Hematopoietic multipotent progenitor cell treated with erythropoietin and hydrocortisone succinate and interleukin-3 and kit ligand, for 6 days (in vitro differentiated cells): Measurements from ENCODE around the gene ZFYVE28.
"Not testable (repeated sequence)": the region's sequence is repeated elsewhere in the genome, so short reads cannot be mapped to it uniquely, and the experiment has no call there.

ENCODE experiments used
- DNase-seq: peaks from one replicate; pipeline ENCODE4 v3.0.0-alpha.2; 2015

ZFYVE28 gene

DNA sequence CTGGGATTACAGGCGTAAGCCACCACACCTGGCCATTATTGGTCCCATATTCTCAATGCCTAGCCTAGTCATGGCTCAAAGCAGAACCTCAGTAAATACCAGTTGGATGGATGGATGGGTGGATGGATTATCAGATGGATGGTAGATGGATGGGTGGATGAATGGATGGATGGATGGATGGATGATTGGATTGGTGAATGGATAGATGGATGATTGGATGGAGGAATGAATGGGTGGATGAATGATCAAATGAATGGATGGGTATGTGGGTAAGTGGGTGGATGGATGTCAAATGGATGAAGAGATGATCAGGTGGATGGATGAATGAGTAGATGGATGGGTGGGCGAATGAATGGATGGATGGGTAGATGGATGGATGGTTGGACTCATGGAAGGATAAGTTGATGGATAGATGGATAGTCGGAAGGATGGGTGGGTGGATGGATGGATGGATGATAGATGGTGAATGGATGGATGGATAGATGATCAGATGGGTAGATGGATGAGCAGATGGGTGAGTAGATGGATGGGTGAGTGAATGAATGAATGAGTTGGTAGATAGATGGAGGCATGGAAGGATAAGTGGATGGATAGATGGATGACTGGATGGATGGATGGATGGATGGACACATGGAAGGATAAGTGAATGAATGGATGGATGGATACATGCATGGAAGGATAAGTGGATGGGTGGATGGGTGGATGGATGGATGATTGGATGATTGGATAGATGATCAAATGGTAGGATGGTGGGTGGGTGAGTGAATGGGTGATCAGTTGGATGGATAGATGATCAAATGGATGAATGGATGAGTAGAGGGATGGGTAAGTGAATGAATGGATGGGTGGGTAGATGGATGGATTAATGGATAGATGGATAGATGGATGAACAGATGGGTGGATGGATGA is 28.5 kb upstream of the ZFYVE28 start:
- no peak for DNase-seq

DNA sequence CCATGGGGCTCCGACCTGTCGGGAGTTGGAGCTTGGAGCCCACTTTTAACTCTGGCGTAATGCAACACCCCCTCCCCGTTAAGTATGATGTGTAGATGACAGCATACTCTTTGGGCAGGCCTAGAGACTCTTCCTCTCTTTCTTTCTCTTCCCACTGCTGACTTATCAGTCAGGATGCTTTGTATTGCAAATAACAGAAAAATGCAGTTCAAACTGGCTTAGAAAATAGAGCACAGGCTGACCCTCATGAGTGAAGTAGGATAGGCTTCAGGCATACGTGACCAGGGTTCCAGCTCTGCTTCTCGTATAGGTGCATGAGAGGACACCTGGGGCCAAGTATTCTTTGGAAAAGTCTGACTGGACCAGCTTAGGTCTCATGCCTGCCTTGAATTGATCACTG is 27.1 kb upstream of the ZFYVE28 start:
- DNase-seq, result no peak

DNA sequence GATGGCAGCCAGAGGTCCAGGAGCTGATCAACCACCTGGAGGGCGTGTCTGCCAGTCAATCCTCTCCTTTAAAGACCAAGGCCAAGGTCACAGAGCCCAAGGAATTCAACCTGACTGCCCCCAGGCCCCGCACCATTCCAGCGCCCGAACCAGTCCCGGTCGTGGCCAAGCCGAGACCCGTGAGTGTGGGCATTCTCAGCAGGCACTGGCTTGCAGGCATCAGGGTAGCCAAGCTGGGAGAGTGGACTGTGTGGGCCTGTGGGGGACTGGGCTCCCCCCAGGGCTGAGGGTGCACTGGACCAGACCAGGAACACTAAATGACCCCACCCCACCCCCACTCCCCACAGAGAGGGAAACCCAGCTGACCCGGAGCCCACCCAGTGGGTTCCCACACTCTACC is 26.7 kb upstream of the ZFYVE28 start:
- DNase-seq, result no peak

DNA sequence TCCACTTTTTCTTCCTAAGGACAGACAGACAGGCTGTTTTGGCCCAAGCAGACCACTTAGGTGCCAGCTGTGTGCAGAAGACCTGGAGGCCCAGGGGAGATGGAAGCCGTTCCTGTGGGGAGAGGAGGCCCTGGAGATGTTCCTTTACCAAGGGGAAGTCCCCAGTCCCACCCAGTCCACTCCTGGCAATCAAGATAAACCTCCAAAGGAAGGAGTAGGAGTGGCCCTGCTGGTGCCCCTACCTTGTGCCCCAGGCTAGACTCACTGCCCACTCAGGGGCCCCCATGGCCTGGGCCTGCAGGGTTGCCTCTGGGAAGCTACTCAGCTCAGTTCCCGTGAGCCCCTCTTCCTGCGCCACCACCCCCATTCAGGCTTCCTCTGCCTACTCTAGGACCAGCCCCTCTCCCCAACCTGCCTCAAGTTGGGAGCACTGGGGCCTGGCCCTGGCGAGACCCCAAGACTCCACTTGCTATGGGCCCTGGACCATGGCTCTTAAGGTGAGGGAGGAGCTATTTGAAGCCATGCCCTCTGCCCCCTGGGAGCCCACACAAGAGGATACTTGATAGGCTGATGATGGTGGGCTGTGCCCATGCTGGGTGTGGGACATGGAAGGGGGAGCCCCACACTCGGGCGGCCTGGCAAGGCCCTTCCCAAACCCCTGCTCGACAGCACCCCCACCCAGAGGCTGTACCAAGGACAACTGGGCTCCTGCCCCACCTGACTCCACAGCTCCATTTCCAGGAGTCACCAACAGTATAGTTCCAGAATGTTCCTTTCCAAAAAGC is 25.7 kb upstream of the ZFYVE28 start:
- DNase-seq, result peak; percentile 18

DNA sequence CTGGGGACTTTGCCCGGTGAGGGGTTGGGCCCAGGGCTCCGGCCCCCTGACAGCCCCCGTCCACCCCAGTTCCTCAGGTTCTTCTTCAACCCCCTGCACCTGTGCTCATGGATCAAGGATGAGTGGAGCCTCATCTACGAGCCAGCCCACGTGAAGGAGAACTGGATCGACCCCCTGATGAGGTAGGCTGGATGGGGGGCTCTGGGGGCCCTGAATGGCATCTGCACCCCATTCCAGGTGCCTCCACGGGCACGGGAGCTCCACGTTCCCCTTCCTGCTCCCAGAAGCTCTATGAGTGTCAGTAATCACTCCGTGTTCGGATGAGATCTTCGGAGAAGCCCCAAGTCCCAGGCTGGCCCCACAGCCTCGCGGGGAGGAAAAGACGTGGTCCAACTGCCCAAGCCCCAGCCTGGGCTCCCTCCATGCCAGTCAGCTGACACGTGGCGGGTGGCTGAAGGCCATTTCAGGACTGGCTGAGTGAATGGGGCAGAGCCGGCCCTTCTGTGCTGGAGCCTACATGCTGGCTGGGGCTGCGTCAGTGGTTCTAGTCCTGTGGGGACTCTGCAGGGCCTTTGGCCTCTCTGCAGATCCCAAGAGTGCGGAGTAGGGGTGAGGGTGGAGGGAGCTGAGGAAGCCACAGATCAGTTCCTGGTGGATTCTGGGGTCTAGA is 24.8 kb upstream of the ZFYVE28 start:
- DNase-seq, result no peak

DNA sequence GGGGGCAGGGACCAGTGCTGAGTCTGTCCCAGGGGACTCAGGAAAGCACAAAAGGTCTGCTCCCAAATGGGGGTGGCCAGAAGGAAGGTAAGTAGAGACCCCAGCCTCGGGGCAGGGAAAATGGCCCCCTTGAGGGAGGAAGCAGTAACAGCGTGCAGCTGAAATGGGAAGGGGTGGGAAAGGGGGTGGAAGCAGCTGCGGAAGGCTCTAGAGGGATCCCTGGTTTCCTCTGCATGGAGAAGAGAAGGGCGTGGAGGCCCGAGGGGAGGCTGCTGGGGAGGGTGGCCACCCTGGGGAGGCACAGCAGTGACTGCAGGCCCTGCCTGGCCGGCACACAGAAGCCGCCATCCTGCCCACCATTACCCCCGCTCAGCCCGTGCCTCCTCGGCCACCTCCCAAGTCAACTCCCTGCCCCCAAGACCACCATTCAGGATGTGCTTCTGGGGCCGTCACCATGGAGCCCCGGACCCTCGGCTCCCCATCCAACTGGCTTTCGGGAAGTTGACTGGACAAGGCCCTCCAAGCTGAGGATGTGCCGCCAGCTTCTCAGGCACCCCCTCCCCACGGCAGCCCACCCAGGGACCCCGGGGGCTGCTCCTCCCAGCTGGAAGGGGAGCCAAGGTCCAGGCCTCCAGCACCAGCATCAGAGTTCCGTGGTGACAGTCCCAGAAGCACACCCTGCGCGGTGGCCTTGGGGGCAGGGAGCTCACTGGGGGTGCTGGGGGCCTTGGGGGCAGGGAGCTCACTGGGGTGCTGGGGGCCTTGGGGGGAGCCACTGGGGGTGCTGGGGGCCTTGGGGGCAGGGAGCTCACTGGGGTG is 23.9 kb upstream of the ZFYVE28 start:
- DNase-seq, result no peak

DNA sequence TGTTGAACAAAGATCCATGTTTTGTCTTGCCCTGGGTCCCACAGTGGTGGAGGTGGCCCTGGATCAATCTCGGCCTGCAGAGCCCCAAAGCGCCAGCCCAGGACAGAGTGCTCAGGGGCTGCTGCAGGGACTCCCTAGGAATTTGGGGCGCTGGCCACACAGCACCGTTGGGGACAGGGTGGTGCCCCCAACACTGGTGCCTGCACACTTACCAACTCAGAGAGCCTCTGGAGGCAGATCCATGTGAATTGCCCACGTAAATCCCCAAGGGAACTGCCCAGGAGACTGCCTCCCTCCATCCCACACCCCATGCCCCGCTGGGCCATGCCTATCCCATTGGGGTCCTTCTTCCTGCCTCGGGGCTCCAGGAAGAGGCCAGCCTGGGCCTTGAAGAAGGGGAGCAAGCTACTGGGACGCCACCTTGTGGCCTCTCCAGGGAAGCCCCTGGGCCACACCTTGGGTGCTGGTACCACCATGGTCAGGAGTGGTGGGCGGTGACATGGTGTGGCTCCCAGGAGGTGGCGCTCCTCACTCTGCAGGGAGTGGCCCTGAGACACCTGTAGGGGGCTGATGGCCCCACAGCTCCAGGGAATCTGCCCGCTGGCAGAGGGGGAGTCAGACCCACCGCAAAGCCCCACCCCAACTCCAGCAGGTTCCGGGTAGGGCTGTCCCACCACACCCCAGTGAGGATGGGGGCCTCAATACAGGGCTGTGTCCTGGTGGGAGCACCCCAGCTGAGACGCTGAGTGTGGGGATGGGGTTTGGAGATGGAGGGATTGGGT is 23.1 kb upstream of the ZFYVE28 start:
- peak; percentile 89 for DNase-seq

DNA sequence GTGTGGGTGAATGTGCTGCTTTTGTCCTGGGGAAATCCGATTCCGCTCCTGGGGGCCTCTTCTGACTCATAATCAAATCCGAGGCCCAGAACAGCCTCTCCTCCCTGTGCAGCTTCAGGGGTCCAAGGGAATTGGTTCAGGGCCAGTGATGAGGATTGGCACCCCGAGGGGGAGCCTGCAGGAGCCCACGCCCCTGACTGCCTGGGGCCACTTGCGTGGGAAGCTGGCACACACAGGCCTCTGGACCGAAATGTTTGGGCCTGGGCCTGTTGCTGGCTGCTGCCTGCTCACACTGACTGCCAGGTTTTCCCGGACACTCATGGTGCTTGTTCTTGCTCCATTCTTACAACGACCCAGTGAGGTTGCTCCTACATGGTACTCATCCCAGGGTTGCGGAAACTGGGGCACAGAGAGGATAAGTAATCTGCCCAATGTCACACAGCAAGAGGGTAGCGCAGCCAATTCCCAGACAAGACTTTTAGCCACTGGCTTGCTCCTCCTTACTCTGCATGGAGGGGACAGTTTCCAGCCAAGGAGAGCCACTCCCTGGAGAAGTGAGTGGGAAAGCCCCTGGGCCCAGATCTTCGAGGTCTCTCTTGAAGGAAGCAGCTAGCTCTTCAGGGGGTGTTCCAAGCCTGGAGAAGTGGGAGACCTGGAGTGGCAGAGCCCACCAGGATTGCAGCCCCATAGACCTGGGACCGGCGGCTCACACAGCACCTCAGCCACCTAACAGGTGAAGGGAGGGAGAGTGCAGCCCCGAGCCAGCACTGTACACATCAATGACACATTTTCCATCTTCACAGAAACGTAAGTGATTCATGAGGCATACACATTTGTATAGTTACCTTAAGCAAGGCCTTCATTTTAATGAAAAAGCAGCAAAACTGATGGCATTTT is 20.6 kb upstream of the ZFYVE28 start:
- DNase-seq, result no peak

DNA sequence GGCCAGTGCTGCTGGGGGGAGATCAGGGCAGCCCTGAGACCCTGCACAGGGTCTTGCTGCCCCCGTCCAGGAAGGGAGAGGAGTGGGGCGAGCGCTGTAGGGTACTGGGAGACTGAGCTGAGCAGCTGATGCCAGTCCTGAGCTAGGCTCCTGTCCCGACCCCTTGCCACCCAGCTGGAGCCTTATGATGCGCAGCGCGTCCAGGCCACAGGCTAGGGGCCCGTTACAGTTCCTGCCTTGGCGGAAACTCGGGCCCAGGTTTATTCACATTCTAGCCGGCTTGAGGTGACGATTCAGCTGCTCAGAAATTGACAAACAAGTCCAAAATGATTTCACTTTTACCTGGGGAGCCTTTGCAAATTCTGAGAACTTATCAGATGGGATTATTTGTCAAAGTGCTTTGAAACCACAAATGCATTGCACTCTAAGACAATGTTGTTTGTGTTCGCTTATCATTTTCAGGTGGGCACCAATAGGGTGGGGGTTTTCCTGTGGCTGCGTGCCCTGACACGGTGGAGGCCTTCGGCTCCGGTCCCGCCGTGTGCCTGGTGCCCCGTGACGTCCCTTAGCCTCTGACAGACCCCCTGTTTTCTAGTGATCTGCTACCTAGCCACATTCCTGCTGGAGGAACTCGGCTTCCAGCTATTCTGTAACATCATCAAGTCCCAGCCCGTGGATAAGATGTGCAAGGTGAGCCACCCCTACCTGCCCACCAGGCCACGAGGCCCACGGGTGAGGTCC is 19.2 kb upstream of the ZFYVE28 start:
- DNase-seq, result no peak

DNA sequence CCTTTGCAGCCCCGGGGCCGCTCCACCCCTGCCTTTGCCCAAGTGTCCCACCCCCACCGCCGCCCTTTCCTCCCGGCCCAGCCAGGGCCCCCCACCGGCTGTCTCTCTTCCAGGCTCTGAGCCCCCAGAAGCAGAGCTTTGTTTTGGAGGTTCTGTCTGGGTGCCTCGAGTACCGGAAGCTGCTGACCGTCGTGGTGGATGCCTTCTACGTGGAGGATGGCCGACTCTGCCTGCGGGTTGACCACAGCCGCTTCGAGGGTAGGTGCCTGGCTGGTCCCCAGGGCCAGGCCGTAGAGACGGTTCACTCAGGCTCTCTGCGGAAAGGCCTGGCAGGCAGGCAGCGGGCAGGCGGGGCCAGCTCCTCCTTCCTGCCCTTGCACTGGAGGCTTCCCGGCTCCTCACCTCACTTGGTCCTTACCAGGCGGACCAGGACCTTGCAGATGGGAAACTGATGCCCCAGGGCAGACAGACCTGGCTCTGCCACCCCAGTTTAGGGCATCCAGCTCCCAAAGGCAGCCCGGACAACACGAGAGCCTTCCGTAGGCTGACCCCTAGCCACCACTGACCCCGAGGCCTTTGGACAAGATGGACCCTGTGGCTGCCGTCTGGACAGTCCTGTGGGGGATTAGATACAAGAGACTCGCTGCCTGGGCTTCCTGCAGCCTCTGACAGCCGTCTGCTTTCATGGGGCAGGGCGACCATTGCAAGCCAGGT is 18.5 kb upstream of the ZFYVE28 start:
- DNase-seq, result no peak

DNA sequence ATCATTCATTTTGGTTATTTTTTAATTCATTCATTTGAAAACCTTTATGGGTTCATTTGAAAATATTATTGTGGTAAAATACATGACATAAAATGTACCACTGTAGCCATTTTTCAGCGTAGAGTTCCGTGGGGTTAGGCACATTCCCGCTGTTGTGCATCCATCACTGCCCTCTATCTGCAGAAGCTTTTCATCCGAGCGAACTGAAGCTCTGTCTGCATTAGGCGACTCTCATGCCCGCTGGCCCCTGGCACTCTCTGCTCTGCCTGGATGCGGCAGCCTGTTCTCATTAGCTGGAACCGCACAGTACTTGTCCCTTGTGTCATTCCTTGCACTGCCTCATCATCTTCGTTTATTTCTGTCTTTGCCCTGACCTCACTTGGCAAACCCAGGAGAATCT is 17.9 kb upstream of the ZFYVE28 start:
- DNase-seq, result peak; percentile 36

DNA sequence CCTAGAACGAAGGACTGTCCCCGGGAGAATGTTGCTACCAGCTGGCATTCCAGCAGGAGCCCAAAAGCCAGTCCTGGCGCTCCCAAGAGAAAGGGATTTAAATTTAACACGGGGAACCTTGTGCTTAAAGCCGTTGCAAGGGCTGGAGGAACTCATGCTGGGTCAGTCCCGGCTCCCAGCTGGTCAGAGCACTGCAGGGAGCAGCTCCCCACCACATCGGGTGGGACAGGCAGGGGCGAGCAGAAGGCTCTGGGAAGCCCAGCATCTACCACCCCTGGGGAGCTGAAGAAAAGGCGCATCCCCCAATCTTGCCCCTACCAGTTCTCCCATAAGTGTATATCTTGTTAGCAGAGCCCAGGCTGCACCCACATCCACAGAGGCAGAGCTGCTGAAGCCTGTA is 16.0 kb upstream of the ZFYVE28 start:
- DNase-seq, result no peak

DNA sequence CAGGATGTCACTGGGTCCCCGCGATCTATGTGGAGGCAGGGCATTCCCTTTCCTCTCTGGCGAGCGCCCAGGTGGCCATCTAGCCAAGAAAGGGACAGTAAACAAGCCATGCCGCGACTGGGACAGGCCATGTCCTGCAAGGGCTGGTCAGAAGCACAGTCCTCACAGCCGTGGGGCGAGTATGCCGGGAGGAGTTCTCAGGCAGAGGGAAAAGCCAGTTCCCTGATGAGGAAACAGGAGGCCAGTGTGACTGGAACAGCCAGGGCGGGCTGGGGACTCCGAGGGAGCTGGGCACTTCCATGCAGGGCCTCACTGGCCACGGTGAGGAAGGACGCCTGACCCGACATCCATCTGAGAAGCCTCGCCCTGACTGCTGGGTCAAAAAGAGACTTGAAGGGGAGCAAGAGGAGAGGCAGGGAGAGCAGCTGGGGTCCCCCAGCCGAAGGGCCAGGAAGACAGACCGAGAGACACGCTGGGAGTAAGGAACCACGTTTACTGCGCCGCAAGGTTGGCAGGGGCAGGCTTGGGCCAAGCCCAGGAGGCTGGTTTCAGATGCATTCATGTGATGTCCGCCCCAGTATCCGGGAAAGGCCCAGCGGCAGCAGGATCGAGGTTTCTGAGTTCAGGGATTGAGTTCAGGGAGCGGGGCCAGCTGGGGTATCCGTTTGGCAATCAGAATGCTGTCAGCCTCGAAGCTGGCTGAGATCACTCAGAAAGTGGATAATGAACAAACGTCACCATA is 15.3 kb upstream of the ZFYVE28 start:
- no peak for DNase-seq

DNA sequence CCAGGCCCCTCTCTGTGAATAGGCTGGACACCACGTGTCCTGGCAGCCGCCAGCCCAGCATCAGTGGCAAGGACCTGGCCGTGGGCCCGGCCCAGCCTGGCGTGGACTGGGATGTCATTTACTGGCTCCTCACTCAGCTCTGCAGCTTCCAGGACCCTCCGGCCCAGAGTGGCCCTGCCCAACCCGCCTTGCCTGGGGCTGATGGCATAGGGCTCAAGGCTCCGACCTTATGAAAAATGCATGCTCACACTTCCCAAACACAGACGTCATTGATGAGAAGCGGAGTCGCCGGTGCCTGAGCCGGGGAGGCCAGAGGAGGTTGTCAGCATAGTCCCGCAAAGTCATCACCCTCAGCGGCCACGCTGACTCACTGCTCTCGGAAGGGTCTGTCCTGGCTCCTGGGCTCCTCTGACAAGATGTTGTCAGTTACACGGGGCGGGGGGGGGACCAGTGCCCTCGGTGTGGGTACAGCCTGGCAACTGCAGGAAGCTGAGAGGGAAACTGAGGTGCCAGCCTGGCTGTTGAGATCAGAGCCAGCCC is 14.6 kb upstream of the ZFYVE28 start:
- peak; percentile 54 for DNase-seq

DNA sequence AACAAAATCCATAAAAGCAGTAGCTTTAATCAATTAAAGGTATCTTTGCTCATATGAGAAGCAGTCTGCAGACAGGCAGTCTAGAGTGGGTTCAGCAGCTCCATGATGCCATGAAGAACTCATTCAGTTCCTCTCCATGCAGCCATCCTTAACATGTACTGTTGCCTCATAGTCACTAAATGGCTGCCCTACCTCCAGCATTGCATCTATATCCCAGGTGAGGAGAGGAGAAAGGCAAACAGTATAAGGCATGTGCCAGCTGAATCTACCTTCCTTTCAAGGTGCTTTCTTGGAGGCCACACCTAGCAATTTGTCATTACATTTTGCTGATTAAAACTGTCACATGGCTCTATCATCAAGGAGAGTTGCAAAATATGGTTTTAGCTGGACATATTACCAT is 13.6 kb upstream of the ZFYVE28 start:
- DNase-seq, result no peak

DNA sequence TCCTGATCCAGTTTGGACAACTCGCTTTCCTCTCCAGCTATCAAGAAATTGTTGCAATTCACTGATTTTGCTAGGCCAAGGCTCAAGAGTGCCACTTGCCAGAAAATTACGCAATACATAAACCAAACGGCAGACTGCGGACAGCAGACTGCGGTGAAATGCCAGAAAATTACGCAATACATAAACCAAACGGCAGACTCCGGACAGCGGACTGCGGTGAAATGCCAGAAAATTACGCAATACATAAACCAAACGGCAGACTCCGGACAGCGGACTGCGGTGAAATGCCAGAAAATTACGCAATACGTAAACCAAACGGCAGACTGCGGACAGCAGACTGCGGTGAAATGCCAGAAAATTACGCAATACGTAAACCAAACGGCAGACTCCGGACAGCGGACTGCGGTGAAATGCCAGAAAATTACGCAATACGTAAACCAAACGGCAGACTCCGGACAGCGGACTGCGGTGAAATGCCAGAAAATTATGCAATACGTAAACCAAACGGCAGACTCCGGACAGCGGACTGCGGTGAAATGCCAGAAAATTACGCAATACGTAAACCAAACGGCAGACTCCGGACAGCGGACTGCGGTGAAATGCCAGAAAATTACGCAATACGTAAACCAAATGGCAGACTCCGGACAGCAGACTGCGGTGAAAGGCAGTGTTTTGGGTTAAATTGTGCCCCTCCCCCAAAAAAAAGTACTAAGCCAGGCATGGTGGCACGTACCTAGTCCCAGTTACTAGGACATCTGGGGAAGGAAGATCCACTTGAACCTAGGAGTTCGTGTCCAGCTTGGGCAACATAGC is 11.7 kb upstream of the ZFYVE28 start:
- DNase-seq, result not testable (repeated sequence)

DNA sequence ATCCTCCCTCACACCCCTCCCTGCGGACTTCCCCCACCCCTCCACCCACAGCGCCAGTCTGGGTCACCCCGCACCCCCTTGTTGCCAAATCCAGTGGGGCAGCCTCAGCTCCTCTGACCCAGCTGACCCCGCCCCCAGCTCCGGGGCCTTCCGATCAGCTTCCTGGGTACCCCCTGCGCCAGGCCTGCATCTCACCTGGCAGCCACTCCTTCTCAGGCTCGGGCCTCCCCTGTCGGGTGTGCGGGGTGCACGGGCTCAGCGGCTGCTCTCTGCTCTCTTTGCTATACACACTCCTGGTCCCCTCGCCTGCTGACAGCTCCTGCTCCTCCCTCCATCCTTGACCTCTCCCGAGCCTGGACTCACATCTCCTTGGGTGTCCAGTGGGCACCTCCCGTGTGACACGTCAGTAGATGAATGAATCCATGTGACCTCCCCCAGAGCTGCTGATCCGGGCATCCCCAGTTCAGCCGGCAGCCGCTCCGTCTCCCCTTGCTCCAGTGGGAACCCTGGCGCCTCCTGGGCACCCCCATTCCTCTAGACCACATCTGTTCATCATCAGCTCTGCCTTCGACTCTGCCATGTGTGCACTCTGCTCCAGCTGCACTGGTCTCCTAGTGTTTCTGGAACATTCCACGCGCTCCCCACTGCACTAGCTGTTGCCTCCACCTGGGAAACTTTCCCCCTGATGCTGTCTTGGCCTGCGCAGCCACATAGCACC is 10.2 kb upstream of the ZFYVE28 start:
- no peak for DNase-seq
